K562 (cell line): Measurements from ENCODE around the gene G6PD.

Experiments used
- CCAR2 ChIP-seq: fragments of 200-400 bp; formaldehyde crosslinking; IDR thresholded peaks from 2 replicates; pipeline ENCODE4 v1.6.1; 2017; ENCODE audit warnings: mild to moderate bottlenecking, low read depth, low read length
- E4F1 ChIP-seq: fragments of 250-450 bp; sonication (Bioruptor Pico); IDR thresholded peaks from 2 replicates; pipeline ENCODE4 v1.5.0; 2021; ENCODE audit warnings: mild to moderate bottlenecking, borderline replicate concordance
- NR2C2 ChIP-seq, 2 experiments: fragments of 200-800 bp in 1 of 2; sonication (Bioruptor generic) in 1 of 2; sonication (generic) in 1 of 2; formaldehyde crosslinking in 1 of 2; IDR thresholded peaks; 2 replicates each; pipeline versions ENCODE4 v1.6.1 to v1.8.0; 2016 to 2022; ENCODE audit warnings: mild to moderate bottlenecking in 1 of 2, missing compliant biosample characterization in 1 of 2, missing genetic modification characterization in 1 of 2, missing genetic modification reagents in 1 of 2
- SIN3A ChIP-seq, 2 experiments: fragments of 150-350 bp in 1 of 2; IDR thresholded peaks; 2 replicates each; pipeline ENCODE4 v1.6.1; 2011 to 2016; ENCODE audit warnings: borderline replicate concordance in 2 of 2, low read depth in 2 of 2, low read length in 2 of 2, mild to moderate bottlenecking in 2 of 2, moderate library complexity in 2 of 2; ENCODE audit not compliant: control insufficient read depth in 1 of 2
- TF ChIP-seq, protein P1 (sequence below): fragments of 250-450 bp; sonication (Bioruptor Pico); IDR thresholded peaks from 2 replicates; pipeline ENCODE4 v1.4.0; 2020; ENCODE audit warnings: mild to moderate bottlenecking, moderate library complexity

DNA sequence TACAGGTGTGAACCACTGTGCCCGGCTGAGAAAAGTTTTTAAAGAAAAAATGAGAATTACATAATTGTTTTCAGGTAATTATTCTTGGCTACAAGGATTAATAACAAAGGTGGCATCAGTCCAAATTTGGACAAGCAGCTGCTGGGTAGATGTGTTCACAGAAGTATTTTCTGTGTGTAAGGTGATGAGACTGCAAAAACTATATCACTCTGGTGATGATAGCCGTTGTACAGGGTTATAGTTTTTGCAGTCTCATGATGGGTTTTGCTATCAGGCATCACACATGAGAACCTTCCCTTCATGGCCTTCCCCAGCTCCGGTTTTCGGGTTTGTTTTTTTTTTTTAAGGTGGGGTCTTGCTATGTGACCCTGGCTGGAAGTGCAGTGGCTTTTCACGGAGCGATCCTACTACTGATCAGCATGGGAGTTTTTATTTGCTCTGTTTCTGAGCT lies 51.1 kb downstream of the G6PD start:
- TF ChIP-seq E4F1 (CRISPR knock-in tag) (no peak), CCAR2 (no peak), NR2C2 (CRISPR knock-in tag; IDR thresholded peaks at IDR 0.05) (no peak), NR2C2 (tag; IDR thresholded peaks at IDR 0.05) (0 out of 2 replicates have a peak, but pooled peaks have one; percentile 36), SIN3A (IDR thresholded peaks at IDR 0.05; ENCODE audit: borderline replicate concordance in 2 of 2, control insufficient read depth in 1 of 2, low read depth in 2 of 2, low read length in 2 of 2) (no peak)
- TF ChIP-seq, protein P1, sequence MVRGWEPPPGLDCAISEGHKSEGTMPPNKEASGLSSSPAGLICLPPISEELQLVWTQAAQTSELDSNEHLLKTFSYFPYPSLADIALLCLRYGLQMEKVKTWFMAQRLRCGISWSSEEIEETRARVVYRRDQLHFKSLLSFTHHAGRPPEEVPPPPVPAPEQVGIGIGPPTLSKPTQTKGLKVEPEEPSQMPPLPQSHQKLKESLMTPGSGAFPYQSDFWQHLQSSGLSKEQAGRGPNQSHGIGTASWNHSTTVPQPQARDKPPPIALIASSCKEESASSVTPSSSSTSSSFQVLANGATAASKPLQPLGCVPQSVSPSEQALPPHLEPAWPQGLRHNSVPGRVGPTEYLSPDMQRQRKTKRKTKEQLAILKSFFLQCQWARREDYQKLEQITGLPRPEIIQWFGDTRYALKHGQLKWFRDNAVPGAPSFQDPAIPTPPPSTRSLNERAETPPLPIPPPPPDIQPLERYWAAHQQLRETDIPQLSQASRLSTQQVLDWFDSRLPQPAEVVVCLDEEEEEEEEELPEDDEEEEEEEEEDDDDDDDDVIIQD (CRISPR knock-in tag) = no peak
